ENCODE measurements around the gene C4A. TPM values are rescaled to one million over a fixed set of nuclear protein-coding genes. Genes with fewer than 3 reads are reported as not detected.

The C4A gene
- total and polyA plus RNA-seq, 2 of the 13 experiments (the other 11 are each of a cell fraction or from before 2014, with no cell fraction given), result 165 to 478 TPM

DNA sequence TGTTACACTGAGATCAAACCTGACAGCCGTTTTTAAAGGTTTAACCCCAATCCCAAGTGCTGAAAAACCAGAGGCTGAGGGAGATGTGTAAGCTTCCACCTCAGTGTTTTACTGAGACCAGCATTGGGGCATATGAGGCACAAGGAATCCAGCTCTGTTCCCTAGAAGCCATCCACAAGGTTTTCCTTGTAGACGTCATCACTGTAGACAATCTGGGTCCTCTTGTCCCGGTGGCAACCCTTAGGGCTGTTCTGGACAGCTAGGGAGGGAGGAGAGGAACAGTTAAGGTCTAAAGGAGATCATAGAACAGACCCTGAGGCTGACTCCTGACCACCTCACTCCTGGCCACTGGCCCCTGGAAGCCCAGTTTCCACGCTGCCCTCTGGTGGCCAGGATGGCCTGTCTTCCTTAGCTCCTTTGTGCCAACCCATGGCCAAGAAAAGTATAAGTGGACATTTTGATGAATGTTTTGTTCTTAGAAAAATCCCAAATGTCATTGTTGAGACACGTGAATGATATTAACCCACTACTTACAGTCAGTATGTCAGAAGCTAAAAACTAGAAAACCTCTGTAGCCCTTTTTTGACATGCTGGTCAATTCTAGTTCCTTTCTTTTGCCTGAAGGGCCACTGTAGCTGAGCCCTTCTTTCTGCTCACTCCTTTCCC is 29.6 kb upstream of the C4A start (continued):
- TF ChIP-seq, protein P1, sequence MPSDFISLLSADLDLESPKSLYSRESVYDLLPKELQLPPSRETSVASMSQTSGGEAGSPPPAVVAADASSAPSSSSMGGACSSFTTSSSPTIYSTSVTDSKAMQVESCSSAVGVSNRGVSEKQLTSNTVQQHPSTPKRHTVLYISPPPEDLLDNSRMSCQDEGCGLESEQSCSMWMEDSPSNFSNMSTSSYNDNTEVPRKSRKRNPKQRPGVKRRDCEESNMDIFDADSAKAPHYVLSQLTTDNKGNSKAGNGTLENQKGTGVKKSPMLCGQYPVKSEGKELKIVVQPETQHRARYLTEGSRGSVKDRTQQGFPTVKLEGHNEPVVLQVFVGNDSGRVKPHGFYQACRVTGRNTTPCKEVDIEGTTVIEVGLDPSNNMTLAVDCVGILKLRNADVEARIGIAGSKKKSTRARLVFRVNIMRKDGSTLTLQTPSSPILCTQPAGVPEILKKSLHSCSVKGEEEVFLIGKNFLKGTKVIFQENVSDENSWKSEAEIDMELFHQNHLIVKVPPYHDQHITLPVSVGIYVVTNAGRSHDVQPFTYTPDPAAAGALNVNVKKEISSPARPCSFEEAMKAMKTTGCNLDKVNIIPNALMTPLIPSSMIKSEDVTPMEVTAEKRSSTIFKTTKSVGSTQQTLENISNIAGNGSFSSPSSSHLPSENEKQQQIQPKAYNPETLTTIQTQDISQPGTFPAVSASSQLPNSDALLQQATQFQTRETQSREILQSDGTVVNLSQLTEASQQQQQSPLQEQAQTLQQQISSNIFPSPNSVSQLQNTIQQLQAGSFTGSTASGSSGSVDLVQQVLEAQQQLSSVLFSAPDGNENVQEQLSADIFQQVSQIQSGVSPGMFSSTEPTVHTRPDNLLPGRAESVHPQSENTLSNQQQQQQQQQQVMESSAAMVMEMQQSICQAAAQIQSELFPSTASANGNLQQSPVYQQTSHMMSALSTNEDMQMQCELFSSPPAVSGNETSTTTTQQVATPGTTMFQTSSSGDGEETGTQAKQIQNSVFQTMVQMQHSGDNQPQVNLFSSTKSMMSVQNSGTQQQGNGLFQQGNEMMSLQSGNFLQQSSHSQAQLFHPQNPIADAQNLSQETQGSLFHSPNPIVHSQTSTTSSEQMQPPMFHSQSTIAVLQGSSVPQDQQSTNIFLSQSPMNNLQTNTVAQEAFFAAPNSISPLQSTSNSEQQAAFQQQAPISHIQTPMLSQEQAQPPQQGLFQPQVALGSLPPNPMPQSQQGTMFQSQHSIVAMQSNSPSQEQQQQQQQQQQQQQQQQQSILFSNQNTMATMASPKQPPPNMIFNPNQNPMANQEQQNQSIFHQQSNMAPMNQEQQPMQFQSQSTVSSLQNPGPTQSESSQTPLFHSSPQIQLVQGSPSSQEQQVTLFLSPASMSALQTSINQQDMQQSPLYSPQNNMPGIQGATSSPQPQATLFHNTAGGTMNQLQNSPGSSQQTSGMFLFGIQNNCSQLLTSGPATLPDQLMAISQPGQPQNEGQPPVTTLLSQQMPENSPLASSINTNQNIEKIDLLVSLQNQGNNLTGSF (CRISPR knock-in tag; IDR thresholded peaks at IDR 0.05), result no peak
- TF ChIP-seq DMTF1 (CRISPR knock-in tag; IDR thresholded peaks at IDR 0.05) (no peak), ZFP62 (CRISPR knock-in tag; IDR thresholded peaks at IDR 0.05) (no peak), SIX1 (CRISPR knock-in tag; IDR thresholded peaks at IDR 0.05; ENCODE audit: borderline replicate concordance) (no peak), SMC3 (IDR thresholded peaks at IDR 0.05; ENCODE audit: low read length) (peak; percentile 97), SALL1 (CRISPR knock-in tag; IDR thresholded peaks at IDR 0.05) (peak; percentile 64; the same call in 1 of the 2 replicates), ZFP82 (CRISPR knock-in tag; IDR thresholded peaks at IDR 0.05; ENCODE audit: borderline replicate concordance) (no peak), SSRP1 (CRISPR knock-in tag; IDR thresholded peaks at IDR 0.05) (peak; percentile 91; the same call in 1 of the 2 replicates), ZSCAN29 (CRISPR knock-in tag; conservative IDR thresholded peaks at IDR 0.05) (no peak), ZNF10 (CRISPR knock-in tag; IDR thresholded peaks at IDR 0.05; ENCODE audit: borderline replicate concordance, low read depth) (no peak), NR1H2 (CRISPR knock-in tag; IDR thresholded peaks at IDR 0.05; ENCODE audit: borderline replicate concordance, low read depth) (no peak), PAWR (CRISPR knock-in tag; IDR thresholded peaks at IDR 0.05; ENCODE audit: borderline replicate concordance) (no peak), ERF (CRISPR knock-in tag; IDR thresholded peaks at IDR 0.05) (peak; percentile 56), KLF16 (CRISPR knock-in tag; IDR thresholded peaks at IDR 0.05) (0 out of 4 replicates have a peak, but pooled peaks of 1 of the 2 experiments have one; percentile 29), POGZ (CRISPR knock-in tag; IDR thresholded peaks at IDR 0.05) (no peak), ZNF556 (CRISPR knock-in tag; IDR thresholded peaks at IDR 0.05; ENCODE audit: borderline replicate concordance) (no peak), RFX3 (CRISPR knock-in tag; IDR thresholded peaks at IDR 0.05) (no peak), HNRNPH1 (optimal IDR thresholded peaks at IDR 0.05; ENCODE audit: low read depth, low read length) (no peak), KDM5A (IDR thresholded peaks at IDR 0.05; ENCODE audit: borderline replicate concordance, low read length) (no peak)
- TF ChIP-seq, protein P2, sequence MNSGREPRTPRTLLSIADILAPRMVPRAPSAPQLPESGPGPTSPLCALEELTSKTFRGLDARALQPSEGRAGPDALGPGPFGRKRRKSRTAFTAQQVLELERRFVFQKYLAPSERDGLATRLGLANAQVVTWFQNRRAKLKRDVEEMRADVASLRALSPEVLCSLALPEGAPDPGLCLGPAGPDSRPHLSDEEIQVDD (CRISPR knock-in tag; IDR thresholded peaks at IDR 0.05; ENCODE audit: borderline replicate concordance), result no peak
- TF ChIP-seq, protein P3, sequence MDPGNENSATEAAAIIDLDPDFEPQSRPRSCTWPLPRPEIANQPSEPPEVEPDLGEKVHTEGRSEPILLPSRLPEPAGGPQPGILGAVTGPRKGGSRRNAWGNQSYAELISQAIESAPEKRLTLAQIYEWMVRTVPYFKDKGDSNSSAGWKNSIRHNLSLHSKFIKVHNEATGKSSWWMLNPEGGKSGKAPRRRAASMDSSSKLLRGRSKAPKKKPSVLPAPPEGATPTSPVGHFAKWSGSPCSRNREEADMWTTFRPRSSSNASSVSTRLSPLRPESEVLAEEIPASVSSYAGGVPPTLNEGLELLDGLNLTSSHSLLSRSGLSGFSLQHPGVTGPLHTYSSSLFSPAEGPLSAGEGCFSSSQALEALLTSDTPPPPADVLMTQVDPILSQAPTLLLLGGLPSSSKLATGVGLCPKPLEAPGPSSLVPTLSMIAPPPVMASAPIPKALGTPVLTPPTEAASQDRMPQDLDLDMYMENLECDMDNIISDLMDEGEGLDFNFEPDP (CRISPR knock-in tag; conservative IDR thresholded peaks at IDR 0.05), result no peak

All from HepG2 (cell line).